ENCODE results near the gene KIAA1328.

DNA sequence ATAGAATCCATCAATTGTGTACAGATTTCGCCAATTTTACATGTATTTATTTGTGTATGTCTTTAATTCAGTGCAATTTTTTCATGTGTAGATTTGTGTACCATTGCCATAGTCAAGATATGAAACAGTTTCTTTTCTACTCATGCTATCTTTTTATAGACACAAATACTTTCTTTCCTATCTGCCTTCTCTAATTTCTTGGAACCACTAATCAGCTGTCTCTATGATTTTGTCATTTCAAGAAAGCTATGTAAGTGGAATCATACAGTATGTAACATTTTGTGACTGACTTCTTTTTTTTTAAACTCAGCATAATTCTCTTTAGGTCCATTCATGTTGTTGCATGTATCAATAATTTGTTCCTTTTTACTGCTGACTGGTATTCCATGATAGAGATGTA lies 33.3 kb downstream of the KIAA1328 start:
- TF ChIP-seq, protein P1, sequence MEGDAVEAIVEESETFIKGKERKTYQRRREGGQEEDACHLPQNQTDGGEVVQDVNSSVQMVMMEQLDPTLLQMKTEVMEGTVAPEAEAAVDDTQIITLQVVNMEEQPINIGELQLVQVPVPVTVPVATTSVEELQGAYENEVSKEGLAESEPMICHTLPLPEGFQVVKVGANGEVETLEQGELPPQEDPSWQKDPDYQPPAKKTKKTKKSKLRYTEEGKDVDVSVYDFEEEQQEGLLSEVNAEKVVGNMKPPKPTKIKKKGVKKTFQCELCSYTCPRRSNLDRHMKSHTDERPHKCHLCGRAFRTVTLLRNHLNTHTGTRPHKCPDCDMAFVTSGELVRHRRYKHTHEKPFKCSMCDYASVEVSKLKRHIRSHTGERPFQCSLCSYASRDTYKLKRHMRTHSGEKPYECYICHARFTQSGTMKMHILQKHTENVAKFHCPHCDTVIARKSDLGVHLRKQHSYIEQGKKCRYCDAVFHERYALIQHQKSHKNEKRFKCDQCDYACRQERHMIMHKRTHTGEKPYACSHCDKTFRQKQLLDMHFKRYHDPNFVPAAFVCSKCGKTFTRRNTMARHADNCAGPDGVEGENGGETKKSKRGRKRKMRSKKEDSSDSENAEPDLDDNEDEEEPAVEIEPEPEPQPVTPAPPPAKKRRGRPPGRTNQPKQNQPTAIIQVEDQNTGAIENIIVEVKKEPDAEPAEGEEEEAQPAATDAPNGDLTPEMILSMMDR (conservative IDR thresholded peaks at IDR 0.05), result no peak
- no peak for TF ChIP-seq ZFX (IDR thresholded peaks at IDR 0.05)

Measured in C4-2B (cell line).